Neuronal stem cell (in vitro differentiated cells): Measurements from ENCODE around the gene FPR2.
A peak's percentile ranks its signal among the peaks of the same experiment; 100 is the strongest.

Source experiments
- DNase-seq: peaks from one replicate; pipeline ENCODE4 v3.0.0-alpha.2; 2013; ENCODE audit warnings: low spot score
- H2AFZ ChIP-seq: one replicate; pipeline ENCODE4 v1.6.1; 2013; ENCODE audit warnings: mild to moderate bottlenecking, low read length, inconsistent platforms
- H2AK5ac ChIP-seq: 2 replicates; pipeline ENCODE4 v1.6.1; 2013; ENCODE audit warnings: low read depth, mild to moderate bottlenecking, inconsistent platforms, low read length, moderate library complexity, mixed read lengths
- H2BK120ac ChIP-seq: 2 replicates; pipeline ENCODE4 v1.6.1; 2013; ENCODE audit warnings: low read depth, mild to moderate bottlenecking, inconsistent platforms, low read length, moderate library complexity, mixed read lengths
- H2BK12ac ChIP-seq: one replicate; pipeline ENCODE4 v1.6.1; 2013; ENCODE audit warnings: low read length, inconsistent platforms
- H2BK15ac ChIP-seq: 2 replicates; pipeline ENCODE4 v1.6.1; 2013; ENCODE audit warnings: mild to moderate bottlenecking, low read length, inconsistent platforms, mixed read lengths
- H2BK5ac ChIP-seq: one replicate; pipeline ENCODE4 v1.6.1; 2013; ENCODE audit warnings: inconsistent platforms, mild to moderate bottlenecking, low read length, moderate library complexity
- H3K14ac ChIP-seq: one replicate; pipeline ENCODE4 v1.6.1; 2013; ENCODE audit warnings: low read length, inconsistent platforms
- H3K18ac ChIP-seq: 2 replicates; pipeline ENCODE4 v1.6.1; 2013; ENCODE audit warnings: low read length, inconsistent platforms
- H3K23ac ChIP-seq: 2 replicates; pipeline ENCODE4 v1.6.1; 2013; ENCODE audit warnings: low read depth, mild to moderate bottlenecking, mixed read lengths, low read length, inconsistent platforms; ENCODE audit not compliant: poor library complexity
- H3K27ac ChIP-seq: replicated peaks from 3 replicates; pipeline ENCODE4 v1.5.1; 2013; ENCODE audit warnings: low read length, inconsistent platforms
- H3K27me3 ChIP-seq, 3 experiments: 2 replicates each; pipeline ENCODE4 v1.6.1; 2013; ENCODE audit warnings: low read length in 3 of 3, mild to moderate bottlenecking in 2 of 3, inconsistent platforms in 1 of 3, low read depth in 1 of 3, mixed read lengths in 1 of 3, moderate library complexity in 1 of 3; ENCODE audit not compliant: control insufficient read depth in 3 of 3, insufficient read depth in 3 of 3
- H3K36me3 ChIP-seq, 2 donors: replicated peaks in 1 of 2; 2 replicates each; pipeline ENCODE4 v1.6.1; 2013; ENCODE audit warnings: low read length in 2 of 2; ENCODE audit not compliant: control insufficient read depth in 2 of 2, insufficient read depth in 2 of 2
- H3K4ac ChIP-seq: 2 replicates; pipeline ENCODE4 v1.6.1; 2013; ENCODE audit warnings: inconsistent platforms, mild to moderate bottlenecking, low read length, moderate library complexity
- H3K4me1 ChIP-seq, 2 donors: 1 replicate in 1 of 2; 2 replicates in 1 of 2; pipeline ENCODE4 v1.6.1; 2013; ENCODE audit warnings: low read length in 2 of 2, low read depth in 1 of 2; ENCODE audit not compliant: control insufficient read depth in 2 of 2, insufficient read depth in 1 of 2
- H3K4me2 ChIP-seq: one replicate; pipeline ENCODE4 v1.6.1; 2013; ENCODE audit warnings: mild to moderate bottlenecking, low read length, inconsistent platforms; ENCODE audit not compliant: insufficient read depth, poor library complexity, severe bottlenecking
- H3K4me3 ChIP-seq, 2 donors: 2 replicates each; pipeline ENCODE4 v1.5.1; 2013; ENCODE audit warnings: low read length in 2 of 2, mild to moderate bottlenecking in 2 of 2, inconsistent platforms in 1 of 2, moderate library complexity in 1 of 2
- H3K79me1 ChIP-seq: one replicate; pipeline ENCODE4 v1.6.1; 2013; ENCODE audit warnings: low read depth, mild to moderate bottlenecking, inconsistent platforms, low read length, moderate library complexity
- H3K9ac ChIP-seq: one replicate; pipeline ENCODE4 v1.6.1; 2013; ENCODE audit warnings: mild to moderate bottlenecking, low read depth, low read length, inconsistent platforms; ENCODE audit not compliant: poor library complexity
- H3K9me3 ChIP-seq, 2 donors: replicated peaks in 1 of 2; 2 replicates each; pipeline versions ENCODE3 to v1.6.1; 2013; ENCODE audit warnings: low read length in 2 of 2, mild to moderate bottlenecking in 2 of 2, inconsistent platforms in 1 of 2, low read depth in 1 of 2, mixed read lengths in 1 of 2, moderate library complexity in 1 of 2; ENCODE audit not compliant: control insufficient read depth in 2 of 2, insufficient read depth in 1 of 2
- H4K8ac ChIP-seq: one replicate; pipeline ENCODE4 v1.6.1; 2013; ENCODE audit warnings: low read depth, mild to moderate bottlenecking, inconsistent platforms, low read length, moderate library complexity
- H4K91ac ChIP-seq: one replicate; pipeline ENCODE4 v1.6.1; 2013; ENCODE audit warnings: low read length, low read depth, mild to moderate bottlenecking, inconsistent platforms; ENCODE audit not compliant: poor library complexity
- WGBS, 2 donors: extraction: QIAGEN DNeasy Blood & Tissue Kit; methylation state at CpG; one replicate each; pipeline ENCODE4 v1.1.7; 2013; ENCODE audit warnings: missing lambda C conversion rate in 2 of 2, mixed read lengths in 1 of 2; ENCODE audit not compliant: insufficient read length in 2 of 2, insufficient replicate concordance in 1 of 2; ENCODE audit errors: extremely low coverage in 2 of 2; 5-methylcytosine and 5-hydroxymethylcytosine counted together

The FPR2 gene

GRCh38 chr19:51713319-51714285 is 47.4 kb upstream of the FPR2 start:
- Histone ChIP-seq H3K79me1 (no peaks in the 10 kb centered on the region), H3K9ac (no peak overlapping the region), H3K27me3 (peaks cover 0 to 31% (median 3%) of the 10 kb centered on the region in 3 experiments), H2BK15ac (no peak overlapping the region), H2AFZ (no peak overlapping the region), H3K4ac (no peak overlapping the region), H2BK120ac (no peak overlapping the region), H3K4me2 (no peak overlapping the region), H2BK12ac (peak overlapping the region; percentile 53), H3K36me3 (no peaks in the 10 kb centered on the region), H3K18ac (peak overlapping the region; percentile 60), H2AK5ac (peak overlapping the region; percentile 60), H3K4me1 (no peaks in the 10 kb centered on the region), H4K8ac (peak overlapping the region; percentile 23), H3K4me3 (no peak overlapping the region), H3K27ac (no peak overlapping the region), H3K14ac (no peak overlapping the region), H3K23ac (peak overlapping the region; percentile 76), H2BK5ac (no peak overlapping the region), H3K9me3 (no peaks in the 10 kb centered on the region), H4K91ac (peak overlapping the region; percentile 7)
- WGBS, 2 donors = no CpG with 5 or more reads among the region's 74 CpGs
- no peak for DNase-seq

GRCh38 chr19:51714848-51715247 is 46.1 kb upstream of the FPR2 start:
- Histone ChIP-seq H3K27me3 (peaks cover 8 to 43% (median 15%) of the 10 kb centered on the region in 3 experiments), H2BK120ac (no peak overlapping the region), H2BK12ac (no peak overlapping the region), H3K9ac (no peak overlapping the region), H3K23ac (no peak overlapping the region), H3K27ac (no peak overlapping the region), H3K9me3 (peaks cover 0 to 5% of the 10 kb centered on the region in 2 donors), H3K18ac (no peak overlapping the region), H3K14ac (no peak overlapping the region), H2BK15ac (no peak overlapping the region), H3K79me1 (no peaks in the 10 kb centered on the region), H4K8ac (no peak overlapping the region), H4K91ac (no peak overlapping the region), H3K4me2 (no peak overlapping the region), H2BK5ac (no peak overlapping the region), H3K4ac (no peak overlapping the region), H2AFZ (no peak overlapping the region), H3K36me3 (no peaks in the 10 kb centered on the region), H3K4me1 (peaks cover 0 to 2% of the 10 kb centered on the region in 2 donors), H3K4me3 (no peak overlapping the region), H2AK5ac (no peak overlapping the region)
- WGBS, 2 donors = no CpG with 5 or more reads among the region's 3 CpGs
- DNase-seq = no peak

GRCh38 chr19:51715850-51716249 is 45.1 kb upstream of the FPR2 start:
- Histone ChIP-seq H3K18ac (no peak overlapping the region), H3K23ac (no peak overlapping the region), H2BK15ac (no peak overlapping the region), H2BK12ac (no peak overlapping the region), H3K4me3 (no peak overlapping the region), H4K8ac (no peak overlapping the region), H3K9me3 (peaks cover 0 to 5% of the 10 kb centered on the region in 2 donors), H4K91ac (no peak overlapping the region), H2AK5ac (no peak overlapping the region), H3K27me3 (peaks cover 8 to 53% (median 18%) of the 10 kb centered on the region in 3 experiments), H3K27ac (no peak overlapping the region), H3K4me2 (no peak overlapping the region), H3K9ac (no peak overlapping the region), H2BK120ac (no peak overlapping the region), H3K14ac (no peak overlapping the region), H3K79me1 (no peaks in the 10 kb centered on the region), H3K4ac (no peak overlapping the region), H2AFZ (no peak overlapping the region), H3K4me1 (peaks cover 0 to 2% of the 10 kb centered on the region in 2 donors), H2BK5ac (no peak overlapping the region), H3K36me3 (no peaks in the 10 kb centered on the region)
- WGBS, 2 donors = no CpG with 5 or more reads among the region's 3 CpGs
- no peak for DNase-seq

- H3K9me3 ChIP-seq = peaks cover 0 to 5% of the 10 kb centered on the region in 2 donors
- no peaks in the 10 kb centered on the region for H3K36me3 ChIP-seq
- H2BK120ac ChIP-seq = no peak overlapping the region
- H2BK12ac ChIP-seq = no peak overlapping the region
- no peak overlapping the region for H2BK5ac ChIP-seq
- no CpG with 5 or more reads among the region's 11 CpGs for WGBS, 2 donors
- H3K14ac ChIP-seq = no peak overlapping the region
- no peak overlapping the region for H2AFZ ChIP-seq
- H3K27me3 ChIP-seq = peaks cover 8 to 63% (median 18%) of the 10 kb centered on the region in 3 experiments
- no peak overlapping the region for H3K4ac ChIP-seq
- H3K23ac ChIP-seq = no peak overlapping the region
- no peak overlapping the region for H2AK5ac ChIP-seq
- no peaks in the 10 kb centered on the region for H3K79me1 ChIP-seq
- no peak overlapping the region for H3K27ac ChIP-seq
- H3K4me2 ChIP-seq = no peak overlapping the region
- no peak overlapping the region for H3K18ac ChIP-seq
- H4K91ac ChIP-seq = no peak overlapping the region
- no peak overlapping the region for H4K8ac ChIP-seq
- H3K9ac ChIP-seq = no peak overlapping the region
- peaks cover 0 to 2% of the 10 kb centered on the region in 2 donors for H3K4me1 ChIP-seq
- no peak overlapping the region for H2BK15ac ChIP-seq
- no peak for DNase-seq
- H3K4me3 ChIP-seq = no peak overlapping the region
These were observed 44.1 kb upstream of the FPR2 start for GRCh38 chr19:51716925-51717324.
